DMS153 (cell line): ENCODE measurements around the gene ARL8A.
"Not testable (repeated sequence)": the region's sequence is repeated elsewhere in the genome, so short reads cannot be mapped to it uniquely, and the experiment has no call there.

ENCODE experiments used
- DNase-seq: peaks from one replicate; lab custom pipeline; 2025; lab: John Stamatoyannopoulos, UW

ARL8A gene

DNA sequence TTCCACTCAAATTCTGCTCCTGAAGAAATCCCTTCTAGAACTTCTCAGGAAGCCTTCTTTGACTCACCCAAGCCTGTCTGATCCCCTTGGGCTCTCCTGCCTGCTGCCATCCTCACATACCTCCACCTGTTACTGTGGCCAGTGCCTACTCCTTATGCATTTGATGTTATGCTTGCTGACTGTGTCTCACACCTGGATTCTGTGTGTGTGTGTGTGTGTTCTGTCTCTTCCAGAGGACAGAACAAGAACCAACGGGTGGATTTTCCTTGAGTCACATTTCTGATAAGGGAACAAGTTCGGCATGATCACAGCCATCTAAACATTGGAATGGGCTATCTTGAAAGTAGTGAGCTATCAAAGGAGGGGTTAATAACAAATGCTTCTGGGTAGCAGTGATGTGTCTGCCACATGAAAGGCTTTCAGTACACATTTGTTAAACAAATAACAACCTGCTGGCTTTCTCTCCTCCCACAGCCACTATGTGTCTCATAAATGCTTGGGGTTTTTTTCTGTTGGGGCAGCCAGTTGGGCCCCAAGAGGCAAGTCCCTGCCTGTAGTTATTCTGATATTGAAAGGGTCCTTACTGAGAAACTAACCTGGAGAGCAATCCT, 30.7 kb downstream of the ARL8A start:
- DNase-seq, result peak; percentile 69

DNA sequence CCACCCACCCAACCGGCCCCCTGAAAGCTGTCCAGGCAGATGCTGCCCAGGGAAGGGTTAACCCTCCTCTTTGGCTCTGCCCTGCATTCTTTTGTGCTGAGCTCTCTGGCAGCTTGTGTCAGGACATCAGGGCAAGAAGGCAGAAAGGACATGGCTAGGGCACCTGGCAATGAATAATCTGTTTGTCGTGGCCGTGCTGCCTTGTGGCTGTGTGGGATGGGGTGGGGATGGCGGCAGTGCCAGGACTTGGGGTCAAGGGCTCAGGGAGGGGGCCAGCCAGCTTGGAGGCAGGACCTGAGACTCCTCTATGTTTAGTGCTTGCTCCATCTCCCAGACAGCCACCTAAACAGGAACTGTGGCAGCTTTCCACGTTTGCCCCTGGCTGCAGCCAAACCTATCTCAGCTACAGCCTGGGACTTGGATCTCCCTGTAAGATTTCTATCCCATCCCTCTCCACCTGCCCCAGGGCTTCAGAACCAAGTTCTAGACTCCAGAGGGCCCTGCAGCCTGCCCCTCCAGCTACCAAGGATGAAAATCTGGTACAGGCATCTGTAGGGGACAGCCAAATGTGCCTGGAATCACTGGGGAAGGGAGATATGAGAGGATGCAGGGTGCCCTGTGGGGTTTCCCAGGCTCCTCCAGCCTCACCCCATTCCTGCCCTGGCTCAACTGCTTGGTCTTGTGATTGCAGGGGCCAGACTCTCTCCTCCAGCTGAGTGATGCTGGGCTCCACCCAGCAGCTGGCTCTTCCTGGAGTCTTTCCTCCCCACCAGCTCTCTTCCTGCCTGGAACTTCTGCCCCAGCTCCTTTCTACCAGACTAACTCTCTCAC, 31.5 kb downstream of the ARL8A start:
- DNase-seq, result peak; percentile 33

DNA sequence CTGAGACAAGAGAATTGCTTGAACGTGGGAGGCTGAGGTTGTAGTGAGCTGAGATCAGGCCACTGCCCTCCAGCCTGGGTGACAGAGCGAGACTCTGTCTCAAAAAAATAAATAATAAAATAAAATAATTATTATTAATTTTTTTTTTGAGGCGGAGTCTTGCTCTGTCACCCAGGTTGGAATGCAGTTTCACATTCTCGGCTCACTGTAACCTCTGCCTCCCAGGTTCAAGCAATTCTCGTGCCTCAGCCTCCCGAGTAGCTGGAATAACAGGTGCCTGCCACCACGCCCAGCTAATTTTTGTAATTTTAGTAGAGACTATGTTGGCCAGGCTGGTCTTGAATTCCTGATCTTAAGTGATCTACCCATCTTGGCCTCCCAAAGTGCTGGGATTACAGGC, 32.9 kb downstream of the ARL8A start:
- not testable (repeated sequence) for DNase-seq

DNA sequence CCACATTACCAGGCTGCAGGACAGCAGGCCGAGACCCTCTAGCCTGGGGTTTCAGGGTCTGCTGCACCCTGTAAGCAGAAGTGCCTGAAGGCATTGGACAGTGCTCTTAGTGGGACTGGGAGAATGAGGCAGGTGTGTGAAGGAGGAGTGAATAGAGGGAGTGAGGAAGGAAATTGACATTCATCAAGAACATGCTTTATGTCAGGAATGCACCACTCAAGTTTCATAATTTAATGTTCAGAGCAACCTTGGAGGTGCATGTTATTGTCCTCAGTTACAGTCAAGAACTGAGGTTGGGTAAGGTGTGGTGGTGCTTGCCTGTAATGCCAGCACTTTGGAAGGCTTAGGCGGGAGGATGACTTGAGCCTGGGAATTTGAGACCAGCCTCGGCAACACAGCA, 33.6 kb downstream of the ARL8A start:
- no peak for DNase-seq

DNA sequence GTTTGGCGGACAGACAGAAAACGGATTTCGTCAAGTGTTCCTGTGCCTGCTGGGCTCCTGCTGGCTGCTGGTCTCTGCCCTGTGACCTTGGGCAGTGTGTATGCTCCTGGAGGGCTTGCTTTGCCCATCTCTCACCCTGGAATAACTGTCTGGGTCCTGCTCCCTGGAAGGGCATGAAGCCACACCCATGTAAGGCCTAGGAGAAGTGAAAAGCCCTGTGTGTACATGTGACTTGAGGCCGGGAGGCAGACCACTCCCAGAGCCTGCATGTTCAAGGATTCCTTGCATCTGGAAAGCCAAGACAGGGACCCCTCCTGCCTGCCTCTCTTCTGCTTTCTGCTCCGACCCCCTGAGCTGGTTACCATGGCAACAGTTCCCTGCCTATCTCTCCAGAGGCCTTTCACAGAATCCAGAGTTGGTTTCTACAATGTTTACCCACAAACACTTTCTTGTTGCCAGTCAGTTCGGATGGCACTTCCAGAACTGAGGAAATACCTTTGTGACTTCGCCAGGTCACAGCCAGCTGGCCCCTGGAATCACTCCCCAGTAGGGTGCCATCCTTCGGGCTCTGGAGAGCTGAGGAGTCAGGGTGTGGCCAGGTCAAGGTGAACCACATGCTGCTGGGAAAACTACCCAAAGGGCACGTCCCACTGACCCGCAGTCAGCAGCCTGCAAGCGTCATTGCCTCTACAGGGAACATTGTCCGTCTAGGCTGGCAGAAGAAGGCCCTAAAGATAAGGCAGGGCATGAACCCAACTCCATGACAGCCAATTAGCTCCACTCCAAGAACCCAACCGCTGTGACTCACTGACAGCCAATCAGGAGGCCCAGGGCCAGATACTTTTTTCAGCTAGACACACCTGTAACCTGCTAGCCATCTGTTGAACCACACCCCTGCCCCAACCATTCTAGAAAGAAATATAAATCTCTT, 36.5 kb downstream of the ARL8A start:
- peak; percentile 87 for DNase-seq

DNA sequence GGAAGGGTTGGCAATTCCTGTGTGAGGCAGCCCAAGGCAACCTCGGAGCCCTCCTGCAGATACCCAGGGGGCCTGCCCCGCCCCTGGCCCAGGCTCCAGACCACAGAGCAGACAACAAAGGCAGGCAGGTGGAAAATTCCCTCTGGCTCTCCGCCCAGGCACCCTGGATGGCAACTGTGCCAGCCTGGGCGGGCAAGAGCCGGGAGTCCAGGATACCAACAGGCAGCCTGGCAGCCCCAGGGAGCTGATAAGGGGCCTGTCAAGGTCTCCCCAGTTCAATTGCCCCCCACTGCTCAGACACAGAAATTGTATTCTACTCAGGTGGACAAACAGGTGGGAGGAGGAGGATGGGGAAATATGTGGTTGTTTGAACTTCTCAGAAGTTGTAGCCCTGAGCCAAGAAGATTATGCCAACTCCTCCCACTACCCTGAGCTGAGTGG, 37.2 kb downstream of the ARL8A start:
- peak; percentile 96 for DNase-seq

DNA sequence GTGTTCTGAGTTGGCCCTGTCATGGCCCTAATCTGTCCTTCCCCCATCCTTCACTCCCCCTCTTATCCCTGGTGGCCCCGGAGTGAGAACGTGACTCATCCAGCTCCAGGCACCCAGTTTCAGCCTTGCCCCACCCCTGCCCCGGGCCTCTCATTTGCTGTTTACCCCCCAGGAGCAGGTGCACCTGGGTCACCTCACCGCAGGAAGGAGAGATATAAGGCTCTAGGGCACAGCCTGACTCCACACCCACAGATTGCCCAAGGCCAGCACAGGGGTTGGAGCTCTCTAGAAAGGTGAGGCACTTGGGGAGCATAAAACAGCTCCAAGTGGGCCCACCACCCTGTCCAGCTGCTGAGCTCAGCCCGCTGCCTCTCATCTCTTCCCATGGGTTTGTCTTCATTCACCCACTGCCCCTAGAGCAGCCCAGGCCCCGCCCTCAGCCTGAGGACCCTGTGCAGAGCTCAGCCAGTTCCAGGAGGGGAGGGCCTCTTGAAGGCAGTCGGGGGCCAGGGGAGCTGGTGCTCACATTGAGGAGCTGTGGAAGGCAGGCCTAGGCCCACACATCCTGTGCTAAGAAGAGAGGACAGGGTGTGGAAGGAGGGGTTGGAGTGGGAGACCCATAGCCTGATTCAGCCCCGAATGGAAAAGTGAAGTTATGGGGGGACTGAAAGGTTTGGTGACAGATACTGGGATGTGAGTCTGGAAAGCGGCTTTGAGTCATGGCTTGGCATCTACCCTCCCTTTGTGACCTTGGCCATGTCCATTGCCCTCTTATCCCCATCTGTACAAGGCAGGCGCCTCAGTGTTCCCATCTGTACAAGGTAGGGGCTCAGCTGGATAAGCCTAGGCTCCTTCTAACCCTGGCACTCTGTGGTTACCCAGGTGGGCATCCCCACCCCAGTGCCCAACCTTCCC, 37.9 kb downstream of the ARL8A start:
- peak; percentile 87 for DNase-seq

DNA sequence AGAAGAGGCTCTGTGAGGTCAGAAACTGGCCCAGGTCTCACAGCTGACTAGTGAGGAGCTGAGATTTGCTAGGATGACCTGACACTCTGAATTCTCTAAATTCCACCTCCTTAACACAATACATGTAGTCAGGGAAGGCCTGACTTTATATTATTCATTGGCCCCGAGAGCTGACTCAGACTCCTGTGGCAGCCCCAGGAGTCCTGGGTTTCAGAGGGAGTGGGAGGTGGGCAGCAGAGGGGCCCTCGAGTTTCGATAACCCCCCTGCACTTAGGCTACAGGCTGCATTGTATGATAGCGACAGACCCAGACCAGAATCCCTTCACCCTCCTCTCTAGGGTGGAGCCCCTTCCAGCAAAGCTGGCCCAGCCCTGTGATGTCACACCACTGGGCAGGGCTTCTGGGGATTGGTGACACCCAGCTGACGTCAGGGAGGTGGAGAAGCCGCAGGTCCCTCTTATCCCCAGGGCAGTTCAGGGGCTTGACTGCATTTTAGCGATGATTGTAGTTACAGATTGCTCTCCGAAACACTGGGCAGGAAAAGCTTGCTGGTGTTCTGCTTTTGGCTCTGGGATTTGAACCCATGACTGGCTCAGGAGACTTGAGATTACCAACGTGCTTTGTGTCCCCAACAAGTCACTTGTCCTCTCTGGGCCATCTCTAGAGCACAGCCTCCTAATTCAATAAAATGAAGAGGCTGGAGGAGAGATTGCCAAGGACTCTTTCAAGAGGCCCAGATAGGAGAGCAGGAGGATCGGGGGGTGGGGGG, 38.8 kb downstream of the ARL8A start:
- peak; percentile 92 for DNase-seq

DNA sequence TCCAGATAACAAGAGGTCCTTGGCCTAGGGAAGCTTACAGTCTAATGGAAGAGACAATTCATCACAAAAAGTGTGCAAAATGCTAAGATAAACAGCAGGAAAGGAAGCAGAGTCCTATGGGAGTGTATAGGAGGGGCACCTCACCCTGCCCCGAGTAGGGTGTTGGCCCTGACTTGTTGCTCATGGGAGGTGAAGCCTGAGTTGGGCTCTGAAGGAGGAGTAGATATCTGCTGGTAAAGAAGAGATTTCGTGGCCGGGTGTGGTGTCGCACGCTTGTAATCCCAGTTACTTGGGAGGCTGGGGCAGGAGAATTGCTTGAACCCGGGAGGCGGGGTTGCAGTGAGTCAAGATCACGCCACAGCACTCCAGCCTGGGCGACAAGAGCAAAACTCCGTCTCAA, 40.5 kb downstream of the ARL8A start:
- no peak for DNase-seq

DNA sequence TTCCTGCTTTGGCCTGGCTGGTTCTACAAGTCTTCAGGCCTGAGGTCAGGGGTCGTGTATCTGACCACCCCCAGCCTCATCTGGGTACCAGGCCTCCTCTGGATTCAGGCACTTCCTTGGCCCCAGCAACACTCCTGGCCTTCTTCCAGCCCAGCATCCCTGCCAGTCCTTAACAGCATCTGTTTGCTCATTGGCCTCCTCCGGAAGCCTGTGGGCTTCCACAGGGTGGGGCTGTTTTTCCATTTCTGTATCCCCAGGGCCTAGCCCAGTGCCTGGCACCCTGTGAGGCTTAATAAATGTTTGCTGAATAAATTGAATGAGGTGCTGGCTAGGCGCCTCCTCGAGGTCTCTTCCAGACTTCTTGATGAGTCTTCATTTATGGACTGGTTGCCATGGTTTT, 43.4 kb downstream of the ARL8A start:
- DNase-seq, result peak; percentile 20

DNA sequence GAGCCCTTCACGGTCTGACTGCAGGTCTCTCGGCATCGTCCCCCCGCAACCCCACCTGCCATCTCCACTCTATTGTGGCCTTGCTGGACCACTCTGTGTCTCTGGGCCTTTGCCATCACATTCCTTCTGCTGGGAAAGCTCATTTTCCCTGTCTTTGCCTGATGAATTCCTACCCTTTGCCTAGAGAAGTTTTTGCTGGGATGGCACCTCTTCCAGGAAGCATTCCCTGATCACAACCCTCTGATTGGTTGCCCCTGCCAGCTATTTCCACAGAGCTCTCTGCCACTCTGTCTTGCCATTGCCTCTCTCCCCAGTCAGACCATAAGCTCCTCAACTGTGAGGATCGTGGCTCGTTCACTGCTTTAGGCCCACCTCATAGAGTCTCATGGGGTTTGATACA, 50.7 kb downstream of the ARL8A start:
- no peak for DNase-seq

DNA sequence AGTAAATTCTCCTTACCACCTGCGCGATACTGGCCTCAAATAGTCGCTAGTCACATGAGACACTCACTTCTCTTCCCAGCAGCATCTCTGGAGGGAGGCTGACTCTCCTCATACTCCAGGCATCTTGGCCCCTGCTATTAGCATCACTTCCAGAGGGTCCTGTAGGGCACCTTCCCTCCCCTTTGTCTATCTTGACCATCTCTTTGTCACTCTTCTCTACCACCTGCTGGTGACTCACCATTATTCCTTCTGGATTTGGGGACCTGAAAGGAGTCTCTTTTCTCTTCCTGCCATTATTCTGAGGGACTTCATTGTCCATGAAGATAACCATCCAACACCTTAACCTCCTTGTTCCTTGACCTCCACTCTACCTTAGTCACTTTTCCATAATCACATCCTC, 53.5 kb downstream of the ARL8A start:
- peak; percentile 44 for DNase-seq

DNA sequence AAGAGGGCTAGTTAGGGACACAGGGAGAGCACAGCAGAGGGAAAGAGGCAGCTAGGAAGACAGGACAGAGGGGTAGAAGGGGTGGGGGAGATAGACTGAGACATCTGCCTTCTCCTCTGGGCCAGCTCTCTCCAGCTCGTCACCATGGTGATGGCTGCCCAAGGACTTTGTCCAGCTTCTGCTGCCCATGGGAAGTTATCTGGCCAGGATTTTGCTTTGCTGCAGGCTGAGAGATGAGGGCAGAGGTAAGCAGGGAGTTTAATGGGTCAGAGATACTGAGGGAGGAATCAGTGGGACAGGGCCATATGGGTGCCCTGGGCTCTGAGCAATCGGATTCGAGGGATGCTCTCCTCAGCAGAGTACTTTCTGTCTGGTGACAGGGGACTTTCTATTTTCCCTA, 56.3 kb downstream of the ARL8A start:
- no peak for DNase-seq

DNA sequence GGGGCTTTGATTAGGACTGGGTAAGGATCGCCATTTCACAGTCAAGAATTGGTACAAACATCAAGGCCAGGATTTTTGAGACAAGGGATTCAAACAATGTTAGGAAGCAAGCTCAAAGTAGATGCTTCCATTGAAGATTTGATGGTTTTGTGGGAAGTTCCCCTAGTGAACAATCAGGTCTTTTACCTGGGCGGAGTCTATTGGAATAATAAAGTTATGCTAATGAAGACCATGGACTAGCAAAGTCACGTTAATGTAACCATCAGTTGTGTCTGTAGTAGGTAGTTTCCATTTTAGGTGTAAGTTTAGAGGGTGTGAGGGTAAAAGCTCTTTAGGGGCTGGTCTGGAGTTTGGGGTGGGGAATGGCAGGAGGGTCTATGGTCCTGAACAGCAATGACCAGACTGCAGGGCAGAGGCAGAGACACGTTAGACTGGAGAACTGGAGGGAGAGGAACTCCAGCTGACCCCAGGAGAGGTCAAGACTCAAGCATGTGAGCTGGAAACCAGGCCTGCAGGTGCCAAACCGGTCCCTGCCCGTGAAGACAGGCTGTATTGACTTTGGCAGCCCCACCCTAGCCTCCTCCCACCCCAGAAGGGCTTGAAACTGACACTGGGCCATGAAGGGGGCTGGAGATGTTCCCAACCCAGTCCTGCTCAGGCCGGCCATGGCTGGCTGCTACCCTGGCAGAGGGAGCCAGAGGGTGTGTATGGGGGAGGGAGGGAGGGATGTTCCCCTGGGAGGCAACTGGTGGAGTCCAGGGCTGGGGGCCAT, 57.8 kb downstream of the ARL8A start:
- DNase-seq, result peak; percentile 85

DNA sequence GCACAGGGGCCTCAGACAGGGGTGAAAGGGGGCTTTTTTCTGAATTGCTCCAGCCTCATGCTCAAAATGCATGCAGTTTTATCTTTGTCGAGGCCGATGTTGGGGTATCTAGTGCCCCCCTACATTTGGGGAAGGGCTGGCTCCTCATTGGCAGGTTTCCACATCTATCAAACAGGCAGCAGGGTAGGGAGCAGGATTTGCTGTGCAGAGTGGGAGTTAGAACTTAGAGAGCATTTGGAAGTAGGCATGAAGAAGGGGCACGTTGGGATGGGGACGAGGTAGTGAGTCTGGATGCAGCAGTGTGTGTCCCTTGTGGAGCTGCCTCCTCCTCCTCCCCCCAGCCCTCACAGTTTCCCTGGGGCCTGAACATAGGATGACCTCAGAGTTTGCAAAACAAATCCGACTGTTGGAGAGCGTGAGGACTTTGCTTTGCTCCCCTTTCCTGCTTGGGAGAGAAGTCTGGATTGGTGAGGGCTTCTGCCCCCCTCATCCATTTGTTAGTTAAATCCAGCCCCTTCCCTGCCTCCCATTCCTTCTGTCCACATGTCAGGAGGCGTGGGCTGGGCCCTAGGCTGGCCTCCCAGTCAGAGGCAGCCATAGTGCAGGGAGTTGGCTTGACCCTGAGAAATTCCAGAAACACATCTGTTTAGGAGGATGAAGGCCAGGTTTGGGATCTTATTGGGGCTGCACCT, 58.7 kb downstream of the ARL8A start:
- peak; percentile 97 for DNase-seq

DNA sequence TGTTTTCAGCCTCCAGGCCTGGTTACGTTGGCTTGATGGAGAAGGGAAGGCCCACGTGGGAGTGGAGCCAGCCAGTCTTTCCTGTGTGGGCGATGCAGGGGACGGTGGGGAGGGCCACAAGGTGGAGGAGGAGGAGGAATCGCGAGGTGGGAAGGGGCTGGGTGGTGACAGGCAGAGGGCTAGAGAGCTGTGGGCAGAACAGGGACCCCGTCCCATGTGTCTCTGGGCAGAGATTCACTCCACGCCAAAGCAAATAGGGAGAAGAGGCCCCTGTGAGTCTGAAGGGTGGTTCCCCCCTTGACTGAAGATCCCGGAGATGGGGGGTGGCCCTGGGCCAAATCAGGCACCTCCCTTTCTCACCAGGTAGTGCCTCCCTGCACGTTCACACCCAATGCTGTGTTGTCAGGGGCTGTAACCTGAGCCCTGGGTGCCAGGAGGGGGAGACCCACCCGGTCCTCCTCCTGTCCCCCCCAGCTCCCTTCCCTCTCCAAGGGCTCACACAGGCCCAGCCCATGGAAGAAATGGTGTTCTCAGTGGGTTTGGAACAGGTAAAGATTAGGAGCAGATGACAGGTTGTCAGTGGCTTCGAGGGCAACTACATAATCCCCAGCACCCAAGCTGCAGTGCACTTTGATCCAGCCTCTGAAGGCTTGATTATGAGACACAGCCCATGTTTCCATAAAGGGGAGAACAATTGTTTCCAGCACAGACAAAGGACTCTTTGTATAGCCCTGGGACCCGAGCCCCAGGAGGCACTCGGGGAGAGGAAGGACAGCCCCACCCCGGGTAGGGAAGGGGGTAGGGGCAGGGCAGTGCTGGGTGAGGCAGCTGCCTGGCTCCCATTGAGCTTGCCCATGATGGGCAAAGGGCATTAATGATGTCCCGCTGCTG, 59.5 kb downstream of the ARL8A start:
- DNase-seq, result peak; percentile 99
